ENCODE results near the gene ATP8A2. TPM values are rescaled to one million over a fixed set of nuclear protein-coding genes. Genes with fewer than 3 reads are reported as not detected.

The ATP8A2 gene
- total and polyA plus RNA-seq, 4 donors = 0.31 to 2.7 (median 1.1) TPM

DNA sequence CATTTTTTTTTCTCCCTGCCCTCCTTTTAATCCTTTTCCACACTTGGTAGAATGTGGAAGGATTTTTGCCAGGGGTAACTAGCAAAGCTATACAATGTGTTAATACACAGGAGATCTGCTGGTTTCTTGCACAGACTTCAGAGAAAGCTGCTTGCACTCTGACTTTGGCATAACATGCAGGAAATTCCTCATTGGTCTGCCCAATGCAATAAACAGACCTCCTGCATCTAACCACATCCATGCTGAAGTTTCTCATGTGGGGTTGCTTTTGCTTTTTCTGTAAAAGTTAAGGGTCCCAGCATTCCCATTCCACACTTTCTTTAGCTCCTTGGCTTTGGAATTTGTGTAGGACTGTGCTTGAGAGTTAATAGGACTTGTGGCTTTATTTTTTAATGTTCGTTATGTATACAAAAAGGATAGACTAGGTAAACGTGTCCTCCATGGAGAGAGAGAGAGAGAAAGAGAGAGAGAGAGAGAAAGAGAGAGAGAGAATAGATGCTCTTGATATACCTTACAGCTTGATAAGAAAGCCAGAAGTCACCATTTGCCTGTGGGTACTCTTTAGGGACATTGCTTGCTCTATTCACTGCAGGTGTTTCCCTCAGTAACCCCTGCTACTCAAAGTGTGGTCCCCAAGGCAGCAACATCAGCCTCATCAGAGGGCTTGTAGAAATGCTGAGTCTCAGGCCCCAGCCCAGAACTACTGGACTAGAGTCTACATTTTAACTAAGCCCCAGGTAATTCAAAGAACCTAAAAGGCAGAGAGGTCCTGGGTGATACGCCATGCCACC lies 509.6 kb downstream of the ATP8A2 start:
- Histone ChIP-seq H3K4me1 (ENCODE audit: control insufficient read depth in 5 of 5, insufficient read depth in 5 of 5, low read length in 5 of 5) (peaks cover 0 to 30% (median 17%) of the 10 kb centered on the region in 5 donors), H3K36me3 (ENCODE audit: control insufficient read depth in 4 of 4, insufficient read depth in 4 of 4, low read length in 4 of 4) (no peaks in the 10 kb centered on the region), H3K27me3 (ENCODE audit: control insufficient read depth in 3 of 3, insufficient read depth in 3 of 3, low read length in 2 of 3) (no peaks in the 10 kb centered on the region), H3K4me3 (no peak overlapping the region), H3K9ac (ENCODE audit: insufficient read depth in 1 of 2, low read length in 2 of 2) (no peak overlapping the region), H3K9me3 (ENCODE audit: control insufficient read depth in 4 of 4, insufficient read depth in 3 of 4, low read length in 3 of 4) (no peaks in the 10 kb centered on the region), H3K27ac (ENCODE audit: low read depth in 1 of 2, low read length in 1 of 2) (no peak overlapping the region)
- peak in 2 of 3 donors; percentile 45 to 61 for DNase-seq
- TF ChIP-seq, protein P1, sequence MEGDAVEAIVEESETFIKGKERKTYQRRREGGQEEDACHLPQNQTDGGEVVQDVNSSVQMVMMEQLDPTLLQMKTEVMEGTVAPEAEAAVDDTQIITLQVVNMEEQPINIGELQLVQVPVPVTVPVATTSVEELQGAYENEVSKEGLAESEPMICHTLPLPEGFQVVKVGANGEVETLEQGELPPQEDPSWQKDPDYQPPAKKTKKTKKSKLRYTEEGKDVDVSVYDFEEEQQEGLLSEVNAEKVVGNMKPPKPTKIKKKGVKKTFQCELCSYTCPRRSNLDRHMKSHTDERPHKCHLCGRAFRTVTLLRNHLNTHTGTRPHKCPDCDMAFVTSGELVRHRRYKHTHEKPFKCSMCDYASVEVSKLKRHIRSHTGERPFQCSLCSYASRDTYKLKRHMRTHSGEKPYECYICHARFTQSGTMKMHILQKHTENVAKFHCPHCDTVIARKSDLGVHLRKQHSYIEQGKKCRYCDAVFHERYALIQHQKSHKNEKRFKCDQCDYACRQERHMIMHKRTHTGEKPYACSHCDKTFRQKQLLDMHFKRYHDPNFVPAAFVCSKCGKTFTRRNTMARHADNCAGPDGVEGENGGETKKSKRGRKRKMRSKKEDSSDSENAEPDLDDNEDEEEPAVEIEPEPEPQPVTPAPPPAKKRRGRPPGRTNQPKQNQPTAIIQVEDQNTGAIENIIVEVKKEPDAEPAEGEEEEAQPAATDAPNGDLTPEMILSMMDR (IDR thresholded peaks at IDR 0.05; ENCODE audit: control extremely low read depth, extremely low read depth) = no peak
- ATAC-seq (ENCODE audit: insufficient read depth, low FRiP score) = no peak
- 75 to 81% methylated on average over 3 of the region's 3 CpGs for WGBS, 2 donors

DNA sequence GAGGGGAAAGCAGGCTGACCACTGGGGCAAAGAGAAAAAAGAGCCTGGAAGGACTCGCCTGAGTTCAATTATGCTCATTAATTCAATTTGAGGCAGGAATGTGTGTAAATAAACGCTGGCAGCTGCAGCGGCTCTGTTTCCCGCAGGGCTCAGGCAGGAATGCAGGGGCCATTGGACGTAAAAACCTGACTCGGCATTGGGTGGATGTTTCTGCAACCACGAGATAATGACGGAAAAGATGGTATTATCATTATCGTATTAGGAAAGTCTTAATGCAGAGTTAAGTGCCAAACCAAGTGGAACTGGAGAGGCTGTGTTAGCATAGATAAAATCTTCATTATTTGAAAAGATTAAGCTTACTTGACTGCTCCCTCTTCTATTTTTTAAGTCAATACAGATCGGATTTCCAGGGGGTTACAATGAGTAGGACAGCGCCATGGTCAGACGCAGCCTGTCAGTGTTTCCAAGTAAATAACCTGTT lies 510.2 kb downstream of the ATP8A2 start:
- no peak for ATAC-seq (ENCODE audit: insufficient read depth, low FRiP score)
- WGBS, 2 donors = 32 to 41% methylated on average over 12 of the region's 12 CpGs
- H3K9me3 ChIP-seq (ENCODE audit: control insufficient read depth in 4 of 4, insufficient read depth in 3 of 4, low read length in 3 of 4) = no peaks in the 10 kb centered on the region
- H3K27ac ChIP-seq (ENCODE audit: low read depth in 1 of 2, low read length in 1 of 2) = no peak overlapping the region
- no peak overlapping the region for H3K9ac ChIP-seq (ENCODE audit: insufficient read depth in 1 of 2, low read length in 2 of 2)
- H3K4me1 ChIP-seq (ENCODE audit: control insufficient read depth in 5 of 5, insufficient read depth in 5 of 5, low read length in 5 of 5) = peaks cover 0 to 31% (median 17%) of the 10 kb centered on the region in 5 donors
- TF ChIP-seq, protein P1 (IDR thresholded peaks at IDR 0.05; ENCODE audit: control extremely low read depth, extremely low read depth) = no peak
- no peaks in the 10 kb centered on the region for H3K27me3 ChIP-seq (ENCODE audit: control insufficient read depth in 3 of 3, insufficient read depth in 3 of 3, low read length in 2 of 3)
- H3K36me3 ChIP-seq (ENCODE audit: control insufficient read depth in 4 of 4, insufficient read depth in 4 of 4, low read length in 4 of 4) = no peaks in the 10 kb centered on the region
- peak; percentile 75 to 78 (median 76) for DNase-seq
- H3K4me3 ChIP-seq = no peak overlapping the region

DNA sequence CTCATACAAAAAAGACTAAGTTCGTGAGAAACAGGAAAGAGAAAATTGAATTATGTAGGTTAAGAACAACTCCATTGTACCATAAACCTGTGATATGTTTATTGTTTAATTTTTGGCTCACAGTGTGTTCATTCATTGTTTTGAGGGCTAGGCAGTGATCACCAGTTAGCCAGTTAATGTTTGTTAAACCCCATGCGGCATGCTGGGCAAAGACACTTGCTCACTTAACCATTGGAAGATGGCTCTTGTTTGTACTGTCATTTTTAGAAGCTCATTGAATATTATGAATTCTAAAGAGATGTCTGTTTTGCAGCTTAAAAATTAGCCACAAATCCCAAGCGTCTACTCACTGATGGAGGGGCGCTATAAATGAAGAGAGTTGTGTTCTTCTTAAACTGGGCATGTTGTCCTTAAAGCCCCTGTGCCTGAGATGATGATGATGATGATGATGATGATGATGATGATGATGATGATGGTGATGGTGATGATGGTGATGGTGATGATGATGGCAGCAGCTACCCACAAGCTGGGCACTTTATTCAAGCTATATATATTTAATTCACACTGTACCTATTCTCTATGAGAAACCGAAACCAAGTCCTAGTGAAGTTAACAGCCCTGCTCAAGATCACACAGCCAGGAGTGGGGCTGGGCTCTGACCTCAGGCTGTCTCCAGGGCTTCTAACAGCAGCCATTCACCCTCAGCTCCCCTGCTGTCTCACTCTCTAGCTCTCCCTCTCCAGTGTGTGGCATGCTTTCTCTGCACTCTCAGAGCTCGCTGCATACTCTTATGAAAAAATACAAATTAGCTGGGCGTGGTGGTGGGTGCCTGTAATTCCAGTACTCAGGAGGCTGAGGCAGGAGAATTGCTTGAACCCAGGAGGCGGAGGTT lies 510.9 kb downstream of the ATP8A2 start:
- WGBS, 2 donors = 81 to 84% methylated on average over 8 of the region's 8 CpGs
- H3K36me3 ChIP-seq (ENCODE audit: control insufficient read depth in 4 of 4, insufficient read depth in 4 of 4, low read length in 4 of 4) = no peaks in the 10 kb centered on the region
- H3K27ac ChIP-seq (ENCODE audit: low read depth in 1 of 2, low read length in 1 of 2) = no peak overlapping the region
- no peaks in the 10 kb centered on the region for H3K27me3 ChIP-seq (ENCODE audit: control insufficient read depth in 3 of 3, insufficient read depth in 3 of 3, low read length in 2 of 3)
- H3K4me1 ChIP-seq (ENCODE audit: control insufficient read depth in 5 of 5, insufficient read depth in 5 of 5, low read length in 5 of 5) = peaks cover 0 to 31% (median 17%) of the 10 kb centered on the region in 5 donors
- no peaks in the 10 kb centered on the region for H3K9me3 ChIP-seq (ENCODE audit: control insufficient read depth in 4 of 4, insufficient read depth in 3 of 4, low read length in 3 of 4)
- H3K4me3 ChIP-seq = no peak overlapping the region
- H3K9ac ChIP-seq (ENCODE audit: insufficient read depth in 1 of 2, low read length in 2 of 2) = no peak overlapping the region
- TF ChIP-seq, protein P1 (IDR thresholded peaks at IDR 0.05; ENCODE audit: control extremely low read depth, extremely low read depth) = no peak
- DNase-seq (peak in 1 of 3 donors; percentile 23), ATAC-seq (ENCODE audit: insufficient read depth, low FRiP score) (no peak)
